Fibroblast of pulmonary artery (primary cell): Measurements from ENCODE around the gene LIX1.
A peak's percentile ranks its signal among the peaks of the same experiment; 100 is the strongest.

ENCODE experiments used
- DNase-seq: peaks from one replicate; pipeline ENCODE4 v3.0.0-alpha.2; 2010; ENCODE audit warnings: low read depth
- H3K4me3 ChIP-seq: replicated peaks from 2 replicates; pipeline ENCODE4 v1.5.1; 2011; ENCODE audit warnings: low read depth, mild to moderate bottlenecking, control low read depth, low read length, moderate library complexity
- CTCF ChIP-seq: IDR thresholded peaks from 2 replicates; pipeline ENCODE4 v1.5.1; 2011; ENCODE audit warnings: mild to moderate bottlenecking, control low read depth, low read length, inconsistent platforms; ENCODE audit errors: missing control alignments

Gene LIX1

GRCh38 chr5:97134634-97135033 lies 7.8 kb downstream of the LIX1 start:
- TF ChIP-seq CTCF, result no peak
- H3K4me3 ChIP-seq, result no peak overlapping the region
- DNase-seq, result no peak

GRCh38 chr5:97133101-97133500 lies 9.3 kb downstream of the LIX1 start:
- TF ChIP-seq CTCF, result no peak
- peak; percentile 16 for DNase-seq
- no peak overlapping the region for H3K4me3 ChIP-seq

- DNase-seq, result no peak
- no peak for TF ChIP-seq CTCF
Measured at GRCh38 chr5:97131921-97132320, 10.5 kb downstream of the LIX1 start.

GRCh38 chr5:97131139-97131710 lies 11.2 kb downstream of the LIX1 start:
- no peak overlapping the region for H3K4me3 ChIP-seq
- no peak for TF ChIP-seq CTCF
- DNase-seq, result peak; percentile 24

More at GRCh38 chr5:97131921-97132320, 10.5 kb downstream of the LIX1 start:
- H3K4me3 ChIP-seq, result no peak overlapping the region

- TF ChIP-seq CTCF, result no peak
- peak; percentile 31 for DNase-seq
- H3K4me3 ChIP-seq, result no peak overlapping the region
Measured at GRCh38 chr5:97127727-97128126, 14.7 kb downstream of the LIX1 start.

DNA sequence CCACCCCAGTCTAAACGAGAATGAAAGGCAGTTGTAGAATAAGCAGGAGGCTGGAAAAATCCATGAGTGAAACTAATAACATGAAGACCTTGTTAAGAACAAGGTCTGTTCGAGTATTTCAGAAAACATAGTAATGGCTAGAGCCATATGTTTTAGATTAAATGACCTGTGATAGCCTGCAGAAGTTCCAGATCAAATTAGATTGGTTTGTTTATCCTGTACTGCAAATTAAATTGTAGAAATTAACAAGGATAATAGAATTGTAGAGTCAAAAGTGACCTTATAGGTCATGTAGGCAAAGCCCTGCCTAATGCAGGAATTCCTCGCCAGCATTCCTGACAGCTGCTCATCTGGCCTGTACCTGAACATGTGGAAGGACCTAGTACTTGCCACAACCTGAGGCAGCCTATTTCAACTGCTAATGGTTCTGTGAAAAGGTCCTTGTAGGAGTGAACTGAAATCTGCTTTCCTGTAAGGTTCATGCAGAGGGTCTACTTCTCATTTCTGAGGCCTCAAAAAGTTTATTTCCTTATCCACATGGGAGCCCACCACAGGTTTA lies 17.2 kb downstream of the LIX1 start:
- no peak for DNase-seq
- no peak overlapping the region for H3K4me3 ChIP-seq
- TF ChIP-seq CTCF, result no peak

GRCh38 chr5:97124335-97124734 lies 18.1 kb downstream of the LIX1 start:
- no peak for TF ChIP-seq CTCF

More at GRCh38 chr5:97124335-97124734, 18.1 kb downstream of the LIX1 start:
- no peak for DNase-seq
- no peak overlapping the region for H3K4me3 ChIP-seq
